Upper lobe of right lung (tissue), 1 donor: ENCODE measurements around the gene SLC5A4. TPM values are rescaled to one million over a fixed set of nuclear protein-coding genes. Genes with fewer than 3 reads are reported as not detected.

Experiments used
- ATAC-seq: fragments of 200-7000 bp; cut with Tn5 transposase; one replicate; pipeline ENCODE4 v1.9.1; 2020; ENCODE audit warnings: mild to moderate bottlenecking, moderate library complexity
- DNase-seq: peaks from one replicate; pipeline ENCODE4 v3.0.0-alpha.2; 2020
- H3K27ac ChIP-seq: fragments of 200-600 bp; one replicate; pipeline ENCODE4 v1.8.0; 2022
- H3K27me3 ChIP-seq: fragments of 200-600 bp; one replicate; pipeline ENCODE4 v1.8.0; 2022; ENCODE audit warnings: mild to moderate bottlenecking
- H3K36me3 ChIP-seq: fragments of 200-600 bp; one replicate; pipeline ENCODE4 v1.8.0; 2022
- H3K4me1 ChIP-seq: fragments of 200-600 bp; one replicate; pipeline ENCODE4 v1.8.0; 2022
- H3K4me3 ChIP-seq: fragments of 200-600 bp; one replicate; pipeline ENCODE4 v1.8.0; 2022; ENCODE audit warnings: mild to moderate bottlenecking
- H3K9me3 ChIP-seq: fragments of 200-600 bp; one replicate; pipeline ENCODE4 v1.8.0; 2022
- CTCF ChIP-seq: fragments of 200-600 bp; IDR thresholded peaks from one replicate; pipeline ENCODE4 v1.8.0; 2022; ENCODE audit warnings: antibody characterized with exemption
- intact Hi-C: fragments of 100-400 bp; cut with DNase I; formaldehyde crosslinking; loops from one replicate; pipeline ENCODE4 v1.11.0; 2022
- total RNA-seq: library from RNA; stranded (reverse); fragmentation: NEBNext Ultra II Directional; extraction: Animal tissue kit (Norgen Biotek cat#: 25700); gene quantifications from one replicate; pipeline ENCODE4 v1.2.1, GENCODE V29; 2021
- donor health status: DM: no; HTN: yes; CAD: no; lungs with severe emphysema.

SLC5A4 gene
- total RNA-seq, 1 donor from 2014 or later, result 1.6 TPM

DNA sequence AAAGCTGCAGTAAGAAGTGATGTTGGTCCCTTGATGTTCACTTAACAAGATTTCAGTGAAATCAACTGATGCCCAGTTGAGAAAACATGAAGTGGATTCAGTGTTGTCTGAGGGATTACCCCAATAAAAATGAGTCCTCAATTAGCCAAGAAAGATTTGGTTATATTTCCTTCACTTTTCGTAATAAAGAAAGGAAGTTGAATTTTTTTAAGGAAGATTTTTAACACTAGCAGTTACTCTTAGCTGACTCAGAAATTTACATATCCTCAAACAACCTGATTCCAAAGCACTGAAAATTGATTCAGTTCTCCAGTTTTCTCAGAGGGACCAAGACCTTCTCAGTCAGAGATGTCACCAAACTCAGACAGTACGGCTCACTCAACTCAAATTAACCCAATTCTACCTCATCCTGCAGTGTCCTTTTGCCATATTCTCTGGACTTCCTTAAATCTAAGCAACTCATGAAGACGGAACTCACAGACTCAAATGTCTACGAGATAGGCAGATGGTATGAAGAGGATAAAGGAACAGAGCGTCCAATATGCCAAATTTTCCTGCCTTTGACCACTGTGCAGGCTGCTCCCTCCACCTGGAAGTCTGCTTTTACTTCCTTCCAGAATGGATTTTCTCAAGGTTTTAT lies 22.8 kb downstream of the SLC5A4 start:
- no peak overlapping the region for H3K4me3 ChIP-seq
- no peaks in the 10 kb centered on the region for H3K4me1 ChIP-seq
- H3K27me3 ChIP-seq, result peaks cover 6% of the 10 kb centered on the region
- H3K36me3 ChIP-seq, result no peaks in the 10 kb centered on the region
- H3K9me3 ChIP-seq, result no peaks in the 10 kb centered on the region
- no peak overlapping the region for H3K27ac ChIP-seq
- DNase-seq (no peak), ATAC-seq (peak; percentile 54)
- intact Hi-C loops, result no loop called here
- no peak for TF ChIP-seq CTCF

GRCh38 chr22:32226326-32227104 lies 28.6 kb downstream of the SLC5A4 start:
- Histone ChIP-seq H3K36me3 (no peaks in the 10 kb centered on the region), H3K27me3 (no peaks in the 10 kb centered on the region), H3K4me1 (no peaks in the 10 kb centered on the region), H3K9me3 (no peaks in the 10 kb centered on the region), H3K4me3 (no peak overlapping the region), H3K27ac (no peak overlapping the region)
- intact Hi-C loops, result no loop called here
- DNase-seq (no peak), ATAC-seq (peak; percentile 65)
- no peak for TF ChIP-seq CTCF

DNA sequence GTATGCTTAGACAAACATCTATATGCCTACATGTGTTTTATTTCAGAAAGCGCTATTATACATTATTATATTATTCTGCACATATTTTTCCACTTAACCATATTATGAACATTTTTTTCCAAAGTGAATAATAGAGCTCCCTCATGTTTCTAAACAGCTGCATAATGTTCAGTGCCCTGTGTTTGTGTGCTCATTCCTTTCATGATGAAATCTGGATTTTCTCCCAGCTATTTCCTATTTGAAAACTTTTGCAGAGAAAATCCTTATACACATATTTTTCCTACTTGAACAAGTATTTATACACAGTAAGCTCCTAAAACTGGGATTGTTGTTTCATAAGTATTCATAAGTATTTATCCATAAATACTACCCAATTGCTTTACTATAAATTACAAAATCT lies 32.2 kb downstream of the SLC5A4 start:
- TF ChIP-seq CTCF, result no peak
- DNase-seq, result no peak
- no peaks in the 10 kb centered on the region for H3K4me1 ChIP-seq
- no peaks in the 10 kb centered on the region for H3K36me3 ChIP-seq
- no peaks in the 10 kb centered on the region for H3K9me3 ChIP-seq
- no peak overlapping the region for H3K4me3 ChIP-seq
- intact Hi-C loops, result no loop called here
- H3K27me3 ChIP-seq, result no peaks in the 10 kb centered on the region
- no peak overlapping the region for H3K27ac ChIP-seq
- ATAC-seq, result no peak

GRCh38 chr22:32219026-32219425 lies 36.1 kb downstream of the SLC5A4 start:
- Histone ChIP-seq H3K4me1 (no peaks in the 10 kb centered on the region), H3K36me3 (no peaks in the 10 kb centered on the region), H3K27ac (no peak overlapping the region), H3K27me3 (no peaks in the 10 kb centered on the region), H3K9me3 (no peaks in the 10 kb centered on the region), H3K4me3 (no peak overlapping the region)
- TF ChIP-seq CTCF, result no peak
- peak; percentile 78 for ATAC-seq
- intact Hi-C loops, result no loop called here
- DNase-seq, result no peak

DNA sequence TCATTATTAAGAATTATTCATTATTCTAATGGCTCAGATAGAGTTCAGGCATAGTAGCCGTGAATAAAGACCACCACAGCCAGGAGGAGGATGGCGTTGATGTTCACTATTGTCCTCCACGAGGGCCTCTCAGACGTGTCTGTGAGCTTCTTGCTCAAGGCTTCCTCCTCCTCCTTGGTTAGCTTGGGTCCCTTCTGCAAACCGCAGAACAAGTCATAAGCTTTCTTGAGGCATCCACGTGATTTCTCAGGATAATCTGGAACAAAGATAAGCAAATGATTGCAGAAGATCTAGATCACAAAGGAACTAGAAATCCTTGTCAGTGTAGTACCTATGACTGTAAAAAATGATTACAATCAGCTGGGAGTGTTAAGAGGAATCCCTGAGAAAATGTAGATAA lies 36.7 kb downstream of the SLC5A4 start:
- peak; percentile 89 for ATAC-seq
- H3K27me3 ChIP-seq, result no peaks in the 10 kb centered on the region
- H3K27ac ChIP-seq, result no peak overlapping the region

More for the DNA sequence above, 36.7 kb downstream of the SLC5A4 start:
- DNase-seq, result no peak
- TF ChIP-seq CTCF, result no peak
- intact Hi-C loops, result no loop called here
- no peaks in the 10 kb centered on the region for H3K9me3 ChIP-seq
- H3K36me3 ChIP-seq, result no peaks in the 10 kb centered on the region
- no peak overlapping the region for H3K4me3 ChIP-seq
- no peaks in the 10 kb centered on the region for H3K4me1 ChIP-seq
